Endothelial cell (in vitro differentiated cells): Measurements from ENCODE around the gene SLC39A1. TPM values are rescaled to one million over a fixed set of nuclear protein-coding genes. Genes with fewer than 3 reads are reported as not detected.
A peak's percentile ranks its signal among the peaks of the same experiment; 100 is the strongest.

ENCODE experiments used
- DNase-seq: peaks from one replicate; pipeline ENCODE4 v3.0.0; 2021; ENCODE audit warnings: low spot score
- H3K27ac Mint-ChIP-seq: one replicate; pipeline ENCODE4 v1.8.0; 2021; ENCODE audit warnings: mixed read lengths, inconsistent platforms; ENCODE audit not compliant: unreplicated experiment
- H3K27me3 Mint-ChIP-seq: one replicate; pipeline ENCODE4 v1.8.0; 2021; ENCODE audit warnings: mild to moderate bottlenecking, moderate library complexity, mixed read lengths, inconsistent platforms; ENCODE audit not compliant: unreplicated experiment
- H3K36me3 Mint-ChIP-seq: one replicate; pipeline ENCODE4 v1.8.0; 2021; ENCODE audit warnings: mild to moderate bottlenecking, low read depth, mixed read lengths, inconsistent platforms; ENCODE audit not compliant: unreplicated experiment
- H3K4me1 Mint-ChIP-seq: one replicate; pipeline ENCODE4 v1.8.0; 2021; ENCODE audit warnings: mild to moderate bottlenecking, mixed read lengths, inconsistent platforms; ENCODE audit not compliant: unreplicated experiment
- H3K4me3 Mint-ChIP-seq: one replicate; pipeline ENCODE4 v1.8.0; 2021; ENCODE audit warnings: mild to moderate bottlenecking, mixed read lengths, inconsistent platforms; ENCODE audit not compliant: unreplicated experiment
- H3K9me3 Mint-ChIP-seq: one replicate; pipeline ENCODE4 v1.8.0; 2021; ENCODE audit warnings: mixed read lengths, inconsistent platforms; ENCODE audit not compliant: unreplicated experiment
- total RNA-seq: library from RNA; stranded (reverse); fragmentation: NEBNext Ultra II Directional; extraction: Animal tissue kit (Norgen Biotek cat#: 25700); gene quantifications from one replicate; pipeline ENCODE4 v1.2.1, GENCODE V29; 2021; ENCODE audit not compliant: unreplicated experiment
- TF ChIP-seq, protein P1 (sequence below): fragments of 200-600 bp; sonication (generic); IDR thresholded peaks from one replicate; pipeline ENCODE4 v1.5.0; 2021; ENCODE audit warnings: antibody characterized with exemption; ENCODE audit not compliant: unreplicated experiment

Gene SLC39A1
- total RNA-seq, 1 donor from 2014 or later: 136 TPM

DNA sequence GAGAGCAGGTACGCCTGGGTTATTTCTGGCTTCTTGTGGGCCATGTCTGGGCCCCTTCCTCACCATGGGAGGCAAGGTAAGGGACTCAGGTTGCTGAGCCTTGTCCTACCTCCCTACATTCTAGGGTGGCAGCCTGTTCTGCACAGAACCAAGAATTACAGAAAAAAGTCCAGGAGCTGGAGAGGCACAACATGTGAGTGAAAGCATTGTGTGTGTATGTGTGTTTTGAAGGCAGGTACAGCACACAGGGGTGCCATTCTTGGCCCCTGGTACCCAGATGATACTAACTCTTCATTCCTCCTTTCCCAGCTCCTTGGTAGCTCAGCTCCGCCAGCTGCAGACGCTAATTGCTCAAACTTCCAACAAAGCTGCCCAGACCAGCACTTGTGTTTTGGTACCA is 9.7 kb upstream of the SLC39A1 start:
- H3K4me1 Mint-ChIP-seq: peaks cover 69% of the 10 kb centered on the region
- H3K9me3 Mint-ChIP-seq: no peaks in the 10 kb centered on the region
- TF ChIP-seq, protein P1, sequence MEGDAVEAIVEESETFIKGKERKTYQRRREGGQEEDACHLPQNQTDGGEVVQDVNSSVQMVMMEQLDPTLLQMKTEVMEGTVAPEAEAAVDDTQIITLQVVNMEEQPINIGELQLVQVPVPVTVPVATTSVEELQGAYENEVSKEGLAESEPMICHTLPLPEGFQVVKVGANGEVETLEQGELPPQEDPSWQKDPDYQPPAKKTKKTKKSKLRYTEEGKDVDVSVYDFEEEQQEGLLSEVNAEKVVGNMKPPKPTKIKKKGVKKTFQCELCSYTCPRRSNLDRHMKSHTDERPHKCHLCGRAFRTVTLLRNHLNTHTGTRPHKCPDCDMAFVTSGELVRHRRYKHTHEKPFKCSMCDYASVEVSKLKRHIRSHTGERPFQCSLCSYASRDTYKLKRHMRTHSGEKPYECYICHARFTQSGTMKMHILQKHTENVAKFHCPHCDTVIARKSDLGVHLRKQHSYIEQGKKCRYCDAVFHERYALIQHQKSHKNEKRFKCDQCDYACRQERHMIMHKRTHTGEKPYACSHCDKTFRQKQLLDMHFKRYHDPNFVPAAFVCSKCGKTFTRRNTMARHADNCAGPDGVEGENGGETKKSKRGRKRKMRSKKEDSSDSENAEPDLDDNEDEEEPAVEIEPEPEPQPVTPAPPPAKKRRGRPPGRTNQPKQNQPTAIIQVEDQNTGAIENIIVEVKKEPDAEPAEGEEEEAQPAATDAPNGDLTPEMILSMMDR: no peak
- H3K27me3 Mint-ChIP-seq: peaks cover 7% of the 10 kb centered on the region
- DNase-seq: no peak
- no peak overlapping the region for H3K27ac Mint-ChIP-seq
- H3K4me3 Mint-ChIP-seq: peak overlapping the region; percentile 49
- peaks cover 32% of the 10 kb centered on the region for H3K36me3 Mint-ChIP-seq

- peaks cover 18% of the 10 kb centered on the region for H3K36me3 Mint-ChIP-seq
- no peak for DNase-seq
Measured at GRCh38 chr1:153970346-153970745, 7.0 kb upstream of the SLC39A1 start.

DNA sequence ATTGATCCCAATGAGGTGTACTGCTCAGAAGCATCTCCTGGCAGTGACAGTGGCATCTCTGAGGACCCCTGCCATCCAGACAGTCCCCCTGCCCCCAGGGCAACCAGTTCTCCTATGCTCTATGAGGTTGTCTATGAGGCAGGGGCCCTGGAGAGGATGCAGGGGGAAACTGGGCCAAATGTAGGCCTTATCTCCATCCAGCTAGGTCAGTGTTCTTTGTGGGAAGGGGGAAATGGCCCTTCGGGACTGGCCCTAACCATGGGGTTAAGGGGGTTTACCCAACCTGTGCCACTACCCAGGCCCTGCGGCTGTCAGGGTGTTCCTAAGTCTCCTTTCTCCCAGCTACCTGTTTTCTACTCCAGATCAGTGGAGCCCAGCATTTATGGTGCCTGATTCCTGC is 5.6 kb upstream of the SLC39A1 start:
- Mint-ChIP-seq H3K4me3 (peak overlapping the region; percentile 90), H3K4me1 (peaks cover 58% of the 10 kb centered on the region), H3K27me3 (peaks cover 9% of the 10 kb centered on the region), H3K9me3 (no peaks in the 10 kb centered on the region), H3K36me3 (peaks cover 10% of the 10 kb centered on the region), H3K27ac (peak overlapping the region; percentile 72)
- TF ChIP-seq, protein P1: no peak
- no peak for DNase-seq

More at GRCh38 chr1:153970346-153970745, 7.0 kb upstream of the SLC39A1 start:
- Mint-ChIP-seq H3K27ac (no peak overlapping the region), H3K9me3 (no peaks in the 10 kb centered on the region), H3K27me3 (peaks cover 11% of the 10 kb centered on the region), H3K4me3 (no peak overlapping the region), H3K4me1 (peaks cover 61% of the 10 kb centered on the region)
- TF ChIP-seq, protein P1: no peak

GRCh38 chr1:153968408-153968807 is 5.1 kb upstream of the SLC39A1 start:
- H3K36me3 Mint-ChIP-seq: peaks cover 9% of the 10 kb centered on the region
- H3K9me3 Mint-ChIP-seq: no peaks in the 10 kb centered on the region
- H3K27me3 Mint-ChIP-seq: peaks cover 13% of the 10 kb centered on the region
- TF ChIP-seq, protein P1: no peak
- DNase-seq: peak; percentile 31
- peaks cover 57% of the 10 kb centered on the region for H3K4me1 Mint-ChIP-seq
- H3K27ac Mint-ChIP-seq: peak overlapping the region; percentile 76
- H3K4me3 Mint-ChIP-seq: peak overlapping the region; percentile 90

- Mint-ChIP-seq H3K36me3 (peaks cover 9% of the 10 kb centered on the region), H3K9me3 (no peaks in the 10 kb centered on the region), H3K4me1 (peaks cover 53% of the 10 kb centered on the region), H3K4me3 (peak overlapping the region; percentile 90), H3K27ac (peak overlapping the region; percentile 76), H3K27me3 (peaks cover 14% of the 10 kb centered on the region)
- DNase-seq: no peak
- TF ChIP-seq, protein P1: no peak
Measured at GRCh38 chr1:153968000-153968363, 4.6 kb upstream of the SLC39A1 start.
